PC-3 (cell line): Measurements from ENCODE around the gene MED13L. TPM values are rescaled to one million over a fixed set of nuclear protein-coding genes. Genes with fewer than 3 reads are reported as not detected.

Experiments used
- ATAC-seq: fragments of 200-7000 bp; cut with Tn5 transposase; 2 replicates; pipeline ENCODE4 v1.9.1; 2020; ENCODE audit warnings: mild to moderate bottlenecking, moderate library complexity
- Bru-seq: library from RNA; stranded (reverse); fragments of 400-500 nt; gene quantifications from one replicate; lab custom pipeline; 2021; lab: Mats Ljungman, UMichigan
- BruChase-seq, 2 experiments: library from RNA; stranded (reverse); fragments of 400-500 nt; gene quantifications; one replicate each; lab custom pipeline; 2021; lab: Mats Ljungman, UMichigan
- BruUV-seq: library from RNA; stranded (reverse); fragments of 400-500 nt; replicated peaks from 2 replicates; lab custom pipeline; 2021; lab: Mats Ljungman, UMichigan
- CTCF ChIA-PET: fragments of 300-600 bp; sonication (Branson Sonifier 250); formaldehyde crosslinking; loops from one replicate; lab custom pipeline; 2022; ENCODE audit warnings: antibody characterized with exemption; lab: Charles Lee
- POLR2A ChIA-PET: fragments of 300-600 bp; sonication (Branson Sonifier 250); formaldehyde crosslinking; loops from one replicate; lab custom pipeline; 2022; ENCODE audit warnings: antibody characterized with exemption; ENCODE audit not compliant: unreplicated experiment; lab: Charles Lee
- DNase-seq: peaks from one replicate; pipeline ENCODE4 v3.0.0-alpha.2; 2015
- H2AFZ ChIP-seq: fragments of 300-600 bp; sonication (generic); 2 replicates; pipeline ENCODE4 v1.6.0; 2016; ENCODE audit warnings: antibody characterized with exemption, low read length
- H3F3A ChIP-seq: fragments of 300-600 bp; sonication (generic); one replicate; pipeline ENCODE4 v1.6.0; 2017; ENCODE audit warnings: antibody characterized with exemption, low read length, control low read depth, mild to moderate bottlenecking; ENCODE audit not compliant: unreplicated experiment
- H3K27ac ChIP-seq: fragments of 300-600 bp; sonication (generic); 2 replicates; pipeline ENCODE4 v1.5.1; 2016; ENCODE audit warnings: mild to moderate bottlenecking, low read length
- H3K27me3 ChIP-seq: fragments of 300-600 bp; sonication (generic); 2 replicates; pipeline ENCODE4 v1.6.1; 2016; ENCODE audit warnings: low read length, mixed read lengths
- H3K36me3 ChIP-seq: fragments of 300-600 bp; sonication (generic); 2 replicates; pipeline ENCODE4 v1.6.1; 2016; ENCODE audit warnings: low read depth, mixed run types, low read length, mixed read lengths
- H3K4me1 ChIP-seq: fragments of 300-600 bp; sonication (generic); 2 replicates; pipeline ENCODE4 v1.5.1; 2016; ENCODE audit warnings: low read length; ENCODE audit not compliant: insufficient read depth
- H3K4me2 ChIP-seq: fragments of 300-600 bp; sonication (generic); 2 replicates; pipeline ENCODE4 v1.6.0; 2016; ENCODE audit warnings: low read length
- H3K4me3 ChIP-seq: fragments of 300-600 bp; sonication (generic); 2 replicates; pipeline ENCODE4 v1.5.1; 2016; ENCODE audit warnings: mild to moderate bottlenecking, low read length, mixed read lengths
- H3K79me2 ChIP-seq: fragments of 300-600 bp; sonication (generic); 2 replicates; pipeline ENCODE4 v1.6.1; 2017; ENCODE audit warnings: low read length, mixed read lengths
- H3K9ac ChIP-seq: fragments of 300-600 bp; sonication (generic); 2 replicates; pipeline ENCODE4 v1.6.0; 2016; ENCODE audit warnings: mild to moderate bottlenecking, low read length
- H3K9me2 ChIP-seq: fragments of 300-600 bp; sonication (generic); replicated peaks from 2 replicates; pipeline ENCODE4 v1.6.1; 2016; ENCODE audit warnings: mixed run types, low read length, mixed read lengths
- H3K9me3 ChIP-seq: fragments of 300-600 bp; sonication (generic); 2 replicates; pipeline ENCODE4 v1.6.1; 2016; ENCODE audit warnings: low read length, mixed read lengths
- H4K20me1 ChIP-seq: fragments of 300-600 bp; sonication (generic); 2 replicates; pipeline ENCODE4 v1.6.1; 2016; ENCODE audit warnings: low read length, mixed read lengths
- CTCF ChIP-seq: fragments of 300-600 bp; sonication (generic); conservative IDR thresholded peaks from 2 replicates; pipeline ENCODE4 v1.5.1; 2017; ENCODE audit warnings: antibody characterized with exemption, low read depth, mild to moderate bottlenecking, low read length
- EZH2 ChIP-seq: fragments of 300-600 bp; sonication (generic); IDR thresholded peaks from one replicate; pipeline ENCODE4 v1.6.1; 2017; ENCODE audit warnings: antibody characterized with exemption, mild to moderate bottlenecking, low read length; ENCODE audit not compliant: unreplicated experiment
- EZH2phosphoT487 ChIP-seq: fragments of 300-600 bp; sonication (generic); IDR thresholded peaks from 2 replicates; pipeline ENCODE4 v1.6.1; 2018; ENCODE audit warnings: mild to moderate bottlenecking, antibody characterized with exemption, low read length, borderline replicate concordance
- intact Hi-C: fragments of 100-400 bp; cut with micrococcal nuclease; formaldehyde crosslinking; loops from 2 replicates; pipeline ENCODE4 v1.9.0; 2023
- long read RNA-seq: library from polyadenylated mRNA; unstranded; transcript quantifications from one replicate; pipeline ENCODE4 v2.0.0, GENCODE V29; 2021; ENCODE audit not compliant: unreplicated experiment
- total RNA-seq: library from RNA; depleted of rRNA; stranded (reverse); fragments of >200 nt; gene quantifications from 2 replicates; pipeline ENCODE4 v1.2.3, GENCODE V29; 2014; rRNA removed

MED13L gene
- 61.2 and 71.6 TPM in 2 replicates for total RNA-seq
- Bru-seq, nascent RNA = percentile 94 among the genes with signal in this experiment
- BruChase-seq, experiment 1, labeled RNA remaining after a 6-hour chase = percentile 86 among the genes with signal in this experiment
- BruChase-seq, experiment 2, labeled RNA remaining after a 2-hour chase = percentile 86 among the genes with signal in this experiment
- long read RNA-seq, full-length matches to known transcripts = 5 of 59 reads
- long read RNA-seq, partial matches to known transcripts = 48 of 59 reads
- long read RNA-seq, other reads (novel, unspliced or antisense) = 6 of 59 reads

- intact Hi-C loops = loop anchor here (1.0 to 5.0 kb wide), 5 partner anchors 105 to 420 kb away; no protein-coding TSS in a partner anchor
- DNase-seq = peak; percentile 94
- ChIA-PET POLR2A (interaction anchor here (0.5 to 0.7 kb wide), 6 partner anchors 9 to 604 kb away, joined by 3 to 7 read pairs (median 4); partner anchors contain the start of gene HRK), CTCF (interaction anchor here (0.5 to 0.7 kb wide), 7 partner anchors 9 to 607 kb away, joined by 3 to 12 read pairs (median 4); no protein-coding TSS in a partner anchor)
- peaks cover 47% of the 10 kb centered on the region for H3K79me2 ChIP-seq
- ATAC-seq = peak; percentile 77
- no peaks in the 10 kb centered on the region for H3K9me2 ChIP-seq
- peak within 1 kb of the TSS; percentile 95 for H3K4me3 ChIP-seq
- peak within 1 kb of the TSS; percentile 94 for H3K4me2 ChIP-seq
- TF ChIP-seq CTCF = 0 out of 2 replicates have a peak, but pooled peaks have one; percentile 13
- TF ChIP-seq EZH2 = no peak
- H3K4me1 ChIP-seq = peaks cover 40% of the 10 kb centered on the region
- H3K27ac ChIP-seq = peak within 1 kb of the TSS; percentile 65
- BruUV-seq = no TSS peak
- peak within 1 kb of the TSS; percentile 51; the same call in 1 of the 2 replicates for H2AFZ ChIP-seq
- peaks cover 36% of the 10 kb centered on the region for H4K20me1 ChIP-seq
- peak within 1 kb of the TSS; percentile 83 for H3K9ac ChIP-seq
- H3K27me3 ChIP-seq = no peaks in the 10 kb centered on the region
- no peaks in the 10 kb centered on the region for H3F3A ChIP-seq
- no peaks in the 10 kb centered on the region for H3K36me3 ChIP-seq
- H3K9me3 ChIP-seq = no peaks in the 10 kb centered on the region
Observed at GRCh38 chr12:116277467-116278278, at the start of gene MED13L. Gene MED13L (minus strand): TSS chr12:116277693. CDS start chr12:116277131, 562 bp downstream.

GRCh38 chr12:116325336-116325664, 47.8 kb upstream of the MED13L start:
- Histone ChIP-seq H3K36me3 (no peaks in the 10 kb centered on the region), H3F3A (peaks cover 4% of the 10 kb centered on the region), H3K27me3 (no peaks in the 10 kb centered on the region), H2AFZ (no peak overlapping the region), H4K20me1 (no peaks in the 10 kb centered on the region), H3K27ac (no peak overlapping the region), H3K9me3 (no peaks in the 10 kb centered on the region), H3K4me1 (peaks cover 14% of the 10 kb centered on the region), H3K4me2 (no peak overlapping the region), H3K9ac (no peak overlapping the region), H3K79me2 (no peaks in the 10 kb centered on the region), H3K4me3 (no peak overlapping the region), H3K9me2 (no peaks in the 10 kb centered on the region)
- DNase-seq = no peak
- intact Hi-C loops = no loop called here
- TF ChIP-seq CTCF (no peak), EZH2 (no peak), EZH2phosphoT487 (no peak)
- CTCF ChIA-PET = no interaction called here
- POLR2A ChIA-PET = no interaction called here
- BruUV-seq = no TSS peak
- ATAC-seq = no peak
